Measurements from ENCODE around the gene MTHFD2L. TPM values are rescaled to one million over a fixed set of nuclear protein-coding genes. Genes with fewer than 3 reads are reported as not detected.

The MTHFD2L gene
- total and polyA plus RNA-seq, 2 of the 8 experiments (the other 6 are each of a cell fraction or from before 2014, with no cell fraction given): 5.4 to 15.0 TPM

DNA sequence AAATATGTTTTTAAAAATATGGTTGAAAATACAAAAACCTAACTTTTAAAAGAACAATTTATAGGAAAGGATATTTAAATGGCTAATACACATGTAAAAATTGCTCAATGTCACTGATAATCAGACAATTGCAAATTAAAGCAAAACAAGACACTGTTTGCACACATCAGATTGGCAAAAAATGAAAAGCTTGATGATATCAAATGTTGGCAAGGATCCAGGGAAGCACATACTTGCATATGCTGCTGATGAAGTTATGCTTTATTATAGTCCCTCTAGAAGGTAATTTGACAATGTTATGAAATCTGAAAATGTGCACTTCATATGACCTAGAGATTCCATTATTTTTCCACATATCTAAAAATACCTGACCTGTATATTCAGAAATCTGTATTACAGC is 104.6 kb downstream of the MTHFD2L start:
- Histone ChIP-seq H4K20me1 (replicated peaks in 1 of 2; ENCODE audit: control insufficient read depth in 1 of 2, insufficient read depth in 2 of 2, low read length in 2 of 2) (peaks cover 0 to 2% of the 10 kb centered on the region in 2 experiments), H4K91ac (replicated peaks; ENCODE audit: insufficient read length, low read length) (no peak overlapping the region), H3K23me2 (ENCODE audit: low read depth, low read length) (no peaks in the 10 kb centered on the region), H2BK120ac (replicated peaks; ENCODE audit: low read depth, low read length) (no peak overlapping the region), H3K27me3 (replicated peaks in 1 of 4; ENCODE audit: control insufficient read depth in 3 of 4, extremely low read depth in 1 of 4, insufficient read depth in 3 of 4, low read length in 3 of 4) (peaks cover 0 to 1% (median 0%) of the 10 kb centered on the region in 4 experiments; a peak in 1 of 7 replicates), H2AK5ac (ENCODE audit: low read depth, low read length) (no peak overlapping the region), H3K23ac (ENCODE audit: insufficient read length) (no peak overlapping the region), H3K4me2 (ENCODE audit: insufficient read depth in 1 of 2, low read depth in 2 of 2, low read length in 2 of 2) (no peak overlapping the region), H3K79me2 (ENCODE audit: control insufficient read depth in 1 of 2, insufficient read depth in 2 of 2, low read length in 2 of 2) (no peaks in the 10 kb centered on the region), H2BK5ac (ENCODE audit: low read depth, low read length) (no peak overlapping the region), H3K4me1 (replicated peaks in 1 of 4; ENCODE audit: control insufficient read depth in 3 of 4, insufficient read depth in 4 of 4, low read length in 3 of 4) (no peaks in the 10 kb centered on the region), H3K27ac (ENCODE audit: low read depth, low read length) (no peak overlapping the region), H3K56ac (replicated peaks; ENCODE audit: insufficient read length, low read depth, low read length) (no peak overlapping the region), H3K79me1 (ENCODE audit: low read depth, low read length) (no peaks in the 10 kb centered on the region), H3K9me3 (ENCODE audit: insufficient read depth in 2 of 2, low read depth in 1 of 2, low read length in 1 of 2) (no peaks in the 10 kb centered on the region), H3K4ac (replicated peaks; ENCODE audit: insufficient read length, low read depth, low read length) (no peak overlapping the region), H4K8ac (ENCODE audit: extremely low read depth, insufficient read depth, low read length) (no peak overlapping the region), H2BK15ac (ENCODE audit: low read length) (no peak overlapping the region), H4K5ac (ENCODE audit: insufficient read length, low read depth, low read length) (no peak overlapping the region), H3K36me3 (ENCODE audit: control insufficient read depth in 2 of 4, insufficient read depth in 4 of 4, low read length in 3 of 4) (no peaks in the 10 kb centered on the region), H3K14ac (ENCODE audit: insufficient read length) (no peak overlapping the region), H3K18ac (ENCODE audit: extremely low read depth, low read length) (no peak overlapping the region), H3K4me3 (ENCODE audit: extremely low read depth in 1 of 4, insufficient read depth in 2 of 4, low read depth in 3 of 4, low read length in 4 of 4) (no peak overlapping the region), H2BK20ac (ENCODE audit: low read length) (no peak overlapping the region), H2AFZ (ENCODE audit: low read length) (no peak overlapping the region), H2BK12ac (ENCODE audit: low read depth, low read length) (no peak overlapping the region), H3K9ac (replicated peaks in 1 of 4; ENCODE audit: extremely low read depth in 1 of 4, low read depth in 3 of 4, low read length in 3 of 4) (no peak overlapping the region)
- CTCF ChIA-PET (ENCODE audit: partially characterized antibody): interaction anchor here (1.0 to 1.4 kb wide), 2 partner anchors 11 to 34 kb away, joined by 3 to 5 read pairs; no protein-coding TSS in a partner anchor
- POLR2A ChIA-PET (ENCODE audit: partially characterized antibody): no interaction called here
- no peak for DNase-seq (ENCODE audit: low read depth in 1 of 2, low spot score in 2 of 2)
- FAIRE-seq: no peak
- no peak for TF ChIP-seq CTBP2 (IDR thresholded peaks at IDR 0.05; ENCODE audit: borderline replicate concordance, insufficient read depth, insufficient read length, low read length)
- TF ChIP-seq POU5F1 (IDR thresholded peaks at IDR 0.05; ENCODE audit: low read depth, low read length): no peak
- no peak for TF ChIP-seq EP300 (IDR thresholded peaks at IDR 0.05; ENCODE audit: borderline replicate concordance in 1 of 2, low read depth in 2 of 2, low read length in 2 of 2)
- TF ChIP-seq RFX5 (IDR thresholded peaks at IDR 0.05; ENCODE audit: borderline replicate concordance, low read depth, low read length): no peak
- no peak for TF ChIP-seq HDAC6 (IDR thresholded peaks at IDR 0.05; ENCODE audit: low read depth, low read length)
- TF ChIP-seq TCF12 (IDR thresholded peaks at IDR 0.05; ENCODE audit: low read depth, low read length): no peak
- no peak for TF ChIP-seq FOSL1 (IDR thresholded peaks at IDR 0.05; ENCODE audit: insufficient read depth, low read depth, low read length)
- TF ChIP-seq SUZ12 (IDR thresholded peaks at IDR 0.05; ENCODE audit: low read length): no peak
- no peak for TF ChIP-seq ASH2L (IDR thresholded peaks at IDR 0.05; ENCODE audit: low read length)
- TF ChIP-seq, protein P1, sequence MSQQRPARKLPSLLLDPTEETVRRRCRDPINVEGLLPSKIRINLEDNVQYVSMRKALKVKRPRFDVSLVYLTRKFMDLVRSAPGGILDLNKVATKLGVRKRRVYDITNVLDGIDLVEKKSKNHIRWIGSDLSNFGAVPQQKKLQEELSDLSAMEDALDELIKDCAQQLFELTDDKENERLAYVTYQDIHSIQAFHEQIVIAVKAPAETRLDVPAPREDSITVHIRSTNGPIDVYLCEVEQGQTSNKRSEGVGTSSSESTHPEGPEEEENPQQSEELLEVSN (IDR thresholded peaks at IDR 0.05): no peak
- TF ChIP-seq CHD2 (IDR thresholded peaks at IDR 0.05; ENCODE audit: low read length): no peak

Data from H1 (cell line).